ENCODE data around the gene PXN.
"Not testable (repeated sequence)": the region's sequence is repeated elsewhere in the genome, so short reads cannot be mapped to it uniquely, and the experiment has no call there.

Gene PXN

DNA sequence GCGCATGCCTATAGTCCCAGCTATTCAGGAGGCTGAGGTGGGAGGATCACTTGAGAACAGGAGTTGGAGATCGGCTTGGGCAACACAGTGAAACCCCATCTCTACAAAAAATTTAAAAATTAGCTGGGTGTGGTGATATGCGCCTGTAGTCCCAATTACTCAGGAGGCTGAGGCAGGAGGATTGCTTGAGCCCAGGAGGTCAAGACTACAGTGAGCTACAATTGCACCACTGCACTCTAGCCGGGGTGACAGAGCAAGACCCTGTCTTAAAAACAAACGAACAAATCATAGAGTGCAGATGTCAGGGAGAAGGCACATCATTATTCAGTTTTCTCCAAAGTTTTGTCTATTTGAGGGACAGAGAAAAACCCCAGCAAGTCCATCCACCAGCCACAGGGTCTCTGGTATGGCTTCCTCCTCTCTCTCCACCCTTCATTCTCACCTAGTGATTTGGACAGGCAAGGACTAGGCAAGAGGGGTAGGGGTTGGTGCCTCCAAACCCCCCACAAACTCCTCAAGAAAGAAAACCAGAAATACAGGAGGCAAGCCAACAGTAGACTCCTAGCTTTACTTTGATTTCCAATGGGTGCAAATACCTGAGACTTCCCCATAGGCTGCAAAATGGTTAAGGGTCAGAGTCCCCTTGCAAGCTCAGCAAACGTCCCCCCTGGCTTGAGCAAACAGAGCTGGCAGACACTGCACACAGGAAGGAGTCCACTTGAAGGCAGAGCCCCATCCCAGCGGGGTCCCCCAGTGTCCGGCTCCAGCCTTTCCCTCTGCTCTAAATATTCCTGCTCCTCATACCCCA, 38.1 kb downstream of the PXN start:
- no peak for DNase-seq (ENCODE audit: low read depth, low spot score)

DNA sequence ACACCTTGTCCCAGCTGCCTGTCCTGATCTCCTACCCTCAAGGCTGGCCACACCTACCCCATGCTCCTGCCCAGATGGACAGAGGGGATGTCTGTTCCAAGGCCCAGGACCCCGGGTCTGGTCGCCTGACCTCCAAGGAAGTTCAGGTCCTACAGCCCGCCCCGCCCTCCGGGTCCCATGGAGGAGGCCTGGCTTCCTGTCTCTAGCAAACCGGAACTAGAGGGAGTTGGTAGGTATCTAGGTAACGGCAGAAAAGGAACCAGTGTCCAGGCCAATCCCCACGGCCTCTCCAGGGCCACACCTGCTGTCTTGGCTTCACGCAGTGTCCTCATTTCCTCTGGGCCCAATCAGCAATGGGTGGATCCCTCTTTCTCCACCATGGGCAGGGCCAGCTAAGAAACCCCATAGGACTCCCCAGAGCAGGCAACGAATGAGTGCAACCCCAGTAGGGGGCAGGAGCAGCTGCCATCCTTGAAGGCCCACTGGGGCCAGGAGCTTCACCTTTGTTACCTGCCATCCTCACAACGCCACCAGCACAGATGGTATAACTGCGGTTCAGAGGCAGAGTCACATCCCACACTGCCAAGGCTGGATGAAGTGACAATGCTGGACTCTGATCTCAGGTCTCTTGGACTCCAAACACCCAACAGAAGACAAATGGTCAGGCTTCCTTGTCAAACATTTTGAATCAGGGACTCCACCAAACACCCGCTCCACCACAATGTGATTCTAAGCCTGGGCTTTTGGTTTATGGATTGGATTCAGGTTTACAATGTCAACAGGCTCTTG, 39.5 kb downstream of the PXN start:
- DNase-seq (ENCODE audit: low read depth, low spot score) = no peak

DNA sequence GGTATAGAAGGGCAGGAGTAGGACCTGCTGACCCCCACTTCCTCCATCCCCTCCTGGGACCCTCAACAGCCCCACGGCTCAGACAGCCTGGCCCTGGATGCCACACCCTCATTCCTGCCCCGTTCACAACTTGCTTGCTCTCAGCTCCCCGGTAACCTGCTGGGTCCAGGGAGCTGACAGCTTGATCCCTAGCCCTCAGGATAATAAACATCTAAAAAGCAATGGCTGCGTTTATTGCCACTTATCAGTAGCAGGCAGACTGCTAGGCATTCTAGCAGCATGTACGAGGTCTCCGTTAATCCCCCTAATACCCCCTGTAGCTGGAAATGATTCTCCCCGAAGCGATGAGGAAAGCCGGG, 40.4 kb downstream of the PXN start:
- DNase-seq (ENCODE audit: low read depth, low spot score) = no peak

DNA sequence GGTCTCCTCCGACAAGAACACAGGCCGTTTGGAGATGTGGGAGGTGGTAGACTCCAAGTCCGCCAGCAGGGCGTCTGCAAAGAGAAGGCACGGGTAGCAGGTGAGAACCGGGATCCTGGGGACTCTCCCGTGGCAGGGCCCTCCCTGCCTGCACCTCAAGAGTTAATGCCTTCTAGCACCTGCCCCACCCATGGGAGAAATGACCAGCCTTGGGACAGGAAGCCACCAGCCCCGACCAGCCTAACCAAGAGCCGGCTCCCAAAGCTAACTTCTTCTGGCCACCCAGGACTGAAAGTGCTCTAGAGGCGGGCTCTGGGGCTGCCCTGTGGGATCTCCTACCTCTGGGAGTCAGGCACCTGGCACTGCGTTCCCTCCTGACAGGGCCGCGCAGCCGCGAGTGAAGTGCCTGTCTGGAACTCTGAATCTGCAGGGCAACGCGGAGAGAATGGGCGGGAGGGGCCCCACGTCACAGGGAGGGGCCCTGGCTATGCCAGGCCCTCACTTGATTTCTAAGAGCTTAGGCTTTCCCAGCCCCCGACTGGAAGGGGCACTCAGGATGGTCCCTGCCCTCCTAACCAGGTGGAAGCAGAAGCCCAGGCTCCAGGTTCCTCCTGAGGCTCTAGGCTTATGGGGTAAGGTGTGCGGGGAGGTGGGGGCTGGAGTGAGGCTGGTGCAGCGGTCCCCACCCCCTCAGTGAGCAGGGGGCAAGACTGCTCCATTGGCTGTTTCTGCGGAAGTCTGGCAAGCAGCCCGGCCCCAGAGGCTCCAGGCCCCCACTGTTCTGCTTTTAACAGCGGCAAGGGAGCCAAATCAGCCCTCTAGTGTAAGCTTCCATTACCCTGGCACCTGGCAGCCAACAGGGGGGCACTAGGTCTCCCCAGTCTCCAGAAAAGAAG, 41.0 kb downstream of the PXN start:
- DNase-seq (ENCODE audit: low read depth, low spot score) = no peak

DNA sequence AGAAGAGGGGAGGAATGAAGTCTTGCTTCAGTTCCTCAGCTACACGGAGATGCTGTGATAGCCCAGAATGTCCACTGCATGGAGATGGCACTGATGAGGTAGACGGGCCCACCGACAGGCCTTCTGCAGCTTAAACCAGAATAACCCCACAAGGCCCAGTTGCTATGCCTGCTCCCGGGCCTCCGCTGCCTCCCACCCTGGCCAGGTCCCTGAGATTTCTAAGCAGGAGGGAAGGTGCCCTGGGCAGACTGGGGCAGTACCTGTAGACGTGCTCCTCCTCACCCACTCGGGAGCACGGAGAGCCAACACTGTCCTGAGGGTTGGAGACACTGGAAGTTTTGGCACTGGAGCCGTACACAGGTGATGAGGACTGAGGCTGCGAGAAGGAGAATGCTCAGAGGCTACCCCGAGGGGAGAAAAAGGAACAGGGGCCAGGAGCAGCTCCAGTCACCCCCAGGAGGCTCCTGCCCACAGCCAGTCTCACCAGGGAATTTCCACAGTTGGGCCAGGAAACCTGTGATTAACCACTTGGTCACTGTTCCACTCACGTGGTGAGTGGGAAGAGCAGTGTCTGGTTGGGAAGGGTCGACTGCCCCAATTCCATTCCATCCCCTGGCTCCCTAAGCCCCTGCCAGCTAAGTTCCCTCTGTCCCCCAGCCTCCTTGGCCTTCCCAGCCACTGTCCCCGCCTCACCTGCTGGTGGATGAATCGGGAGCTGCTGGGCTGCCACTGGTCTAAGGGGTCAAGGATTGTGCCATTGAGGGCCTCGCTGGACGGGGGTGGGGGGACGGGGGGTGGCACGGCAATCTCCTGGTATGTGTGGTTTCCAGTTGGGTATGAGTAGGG, 41.8 kb downstream of the PXN start:
- DNase-seq (ENCODE audit: low read depth, low spot score) = no peak

DNA sequence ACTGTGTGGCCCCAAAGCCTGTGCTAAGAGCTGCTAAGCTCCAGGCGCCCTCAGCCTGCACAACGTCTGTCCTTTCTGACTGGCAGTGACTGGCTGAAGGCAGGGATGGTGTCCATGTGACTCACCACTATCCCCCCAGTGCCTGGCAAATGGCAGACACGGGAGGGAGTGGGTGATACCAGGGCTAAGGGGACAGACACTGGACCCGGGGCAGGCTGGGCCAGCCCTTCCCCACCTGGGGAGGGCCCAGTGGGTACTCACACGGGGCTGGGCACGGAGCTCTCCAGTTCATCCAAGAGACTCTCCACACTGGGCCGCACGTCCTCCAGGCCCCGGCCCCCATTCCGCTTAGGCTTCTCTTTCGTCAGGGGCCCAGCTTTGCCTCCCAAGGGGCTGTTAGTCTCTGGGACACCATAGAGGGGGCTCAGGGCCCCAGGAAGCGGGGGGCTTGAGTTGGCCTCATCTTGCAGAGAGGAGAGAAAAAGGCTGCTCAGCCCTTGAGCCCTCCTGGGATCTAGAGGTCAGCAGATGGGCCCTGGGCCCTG, 43.2 kb downstream of the PXN start:
- no peak for DNase-seq (ENCODE audit: low read depth, low spot score)

DNA sequence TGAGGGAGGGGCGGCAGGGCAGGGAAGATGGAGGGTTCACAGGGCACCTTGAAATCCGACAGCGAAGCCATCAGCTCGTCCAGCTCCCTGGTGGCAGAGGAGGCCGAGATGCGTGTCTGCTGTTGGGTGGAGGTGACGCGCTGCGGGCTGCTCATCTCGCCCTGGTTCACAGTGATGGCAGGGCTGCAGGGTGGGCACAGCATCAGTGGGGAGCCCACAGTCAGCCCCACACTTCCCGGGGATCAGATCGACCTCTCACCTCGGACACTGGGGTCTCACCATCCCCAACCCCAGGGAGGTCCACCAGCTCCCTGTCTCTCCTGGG, 44.0 kb downstream of the PXN start:
- DNase-seq (ENCODE audit: low read depth, low spot score) = no peak

DNA sequence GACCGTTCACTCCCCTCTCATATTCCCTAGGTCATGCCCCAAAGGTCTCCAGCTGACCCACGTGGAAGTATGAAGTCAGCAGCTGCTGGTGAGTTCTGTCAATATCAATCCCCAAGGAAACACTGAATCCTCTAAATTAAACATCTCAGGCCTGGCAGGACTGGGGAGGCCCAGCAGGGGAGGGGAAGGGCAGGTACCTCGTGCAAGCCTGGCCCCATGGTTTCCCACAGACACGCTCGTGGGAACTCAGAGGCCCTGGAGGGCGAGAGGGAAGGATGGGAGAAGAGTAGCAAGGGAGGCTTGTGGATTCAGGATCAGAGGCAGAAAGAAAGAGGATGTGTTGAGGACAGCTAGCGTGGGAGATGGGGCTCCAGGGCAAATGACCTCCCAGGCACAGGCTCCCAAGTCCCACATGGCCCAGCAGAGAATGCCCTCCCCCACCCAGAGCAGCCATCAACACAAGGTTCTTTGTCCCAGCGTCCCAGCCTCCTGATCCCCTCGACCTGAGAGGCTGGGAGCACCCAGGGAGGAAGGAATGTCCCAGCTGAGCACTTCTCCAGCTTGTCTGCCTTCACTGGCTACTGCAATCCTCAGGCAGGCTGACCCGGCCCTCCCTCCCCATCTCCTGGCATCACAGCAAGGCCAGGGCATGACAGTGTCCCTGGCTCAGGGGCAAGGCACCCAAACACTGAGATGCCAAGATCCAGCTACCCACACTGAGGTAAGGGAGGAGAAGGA, 44.5 kb downstream of the PXN start:
- DNase-seq (ENCODE audit: low read depth, low spot score) = no peak

DNA sequence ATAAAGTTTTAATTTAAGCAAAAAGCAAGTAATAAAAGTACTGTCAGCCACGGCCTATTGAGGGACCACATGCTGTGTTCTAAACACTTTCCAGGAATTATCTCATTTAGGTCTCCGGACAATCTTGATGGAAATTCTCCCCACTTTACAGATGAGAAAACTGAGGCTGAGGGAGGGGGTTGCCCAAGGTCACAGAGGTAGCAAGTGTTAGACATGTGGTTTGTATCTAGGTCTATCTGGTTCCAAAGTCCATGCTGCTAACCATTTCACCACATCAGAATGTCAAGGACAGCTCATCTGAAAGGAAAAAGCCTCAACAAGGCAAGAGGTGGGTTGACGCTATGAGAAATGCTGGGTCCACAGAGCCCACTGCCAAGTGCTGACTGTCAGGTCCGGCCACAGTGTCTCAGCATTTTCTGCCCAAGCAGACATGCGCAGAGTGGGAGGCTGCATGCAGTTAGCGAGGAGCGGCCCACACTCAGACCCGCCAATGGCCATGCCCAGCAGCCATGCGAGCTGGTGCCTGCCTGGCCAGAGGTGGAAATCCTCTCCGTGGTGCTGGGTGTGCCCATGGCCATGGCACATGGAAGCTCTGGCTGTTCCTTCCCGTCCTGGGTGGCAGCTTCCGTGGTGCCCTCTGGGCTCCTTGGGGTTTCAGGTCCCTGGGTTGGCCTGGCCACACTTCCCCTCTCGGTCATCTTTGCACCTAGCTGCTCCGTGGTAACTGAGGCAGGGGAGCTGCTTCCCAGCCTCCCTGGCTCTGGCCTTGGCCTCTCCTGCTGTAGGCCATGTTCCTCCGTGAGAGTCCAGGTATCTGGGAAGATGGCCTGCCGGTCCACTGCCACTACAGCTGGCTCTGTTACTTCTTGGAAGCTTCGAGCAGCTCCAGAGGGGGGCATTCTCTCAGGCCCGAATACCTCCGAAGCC, 46.6 kb downstream of the PXN start:
- DNase-seq (ENCODE audit: low read depth, low spot score) = no peak

DNA sequence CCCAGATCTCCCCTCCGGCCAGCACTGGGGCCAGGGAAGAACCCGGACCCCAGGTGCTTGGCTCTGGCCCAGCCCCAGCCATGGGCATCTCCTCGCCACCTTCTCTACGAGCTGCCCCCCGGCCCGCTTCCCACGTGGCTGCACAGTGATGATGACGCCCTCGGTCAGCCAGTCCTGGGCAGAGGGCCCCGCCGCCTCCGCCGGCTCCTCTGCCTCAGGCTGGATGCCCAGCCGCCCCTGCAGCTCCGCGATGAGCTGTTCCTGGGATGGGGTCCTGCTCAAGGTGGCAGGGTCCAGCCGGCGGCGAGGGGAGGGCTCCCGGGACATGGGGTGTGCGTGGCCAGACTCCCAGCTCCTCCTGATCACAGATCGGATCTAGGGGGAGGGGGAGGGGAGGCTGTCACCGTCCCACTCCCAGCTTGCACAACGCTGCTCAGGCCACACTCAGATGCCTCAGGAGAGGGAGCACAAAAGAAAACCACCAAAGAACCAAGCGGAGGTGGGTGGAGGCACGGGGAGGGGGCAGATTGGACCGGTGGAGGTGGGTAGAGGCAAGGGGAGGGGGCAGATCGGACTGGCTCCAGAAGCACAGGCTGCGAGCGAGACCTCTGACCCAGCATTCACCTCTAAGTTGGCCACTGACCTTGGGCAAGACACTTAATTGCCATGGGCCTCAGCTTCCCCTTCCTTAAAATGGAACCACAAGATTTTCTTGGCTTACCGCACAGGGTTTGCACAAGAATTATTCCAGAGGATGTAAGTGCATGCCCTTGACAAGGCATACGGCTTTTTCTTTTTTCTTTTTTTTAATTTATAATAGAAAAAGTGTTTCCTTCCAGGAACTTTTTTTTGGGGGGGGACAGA, 48.6 kb downstream of the PXN start:
- DNase-seq (ENCODE audit: low read depth, low spot score) = no peak

DNA sequence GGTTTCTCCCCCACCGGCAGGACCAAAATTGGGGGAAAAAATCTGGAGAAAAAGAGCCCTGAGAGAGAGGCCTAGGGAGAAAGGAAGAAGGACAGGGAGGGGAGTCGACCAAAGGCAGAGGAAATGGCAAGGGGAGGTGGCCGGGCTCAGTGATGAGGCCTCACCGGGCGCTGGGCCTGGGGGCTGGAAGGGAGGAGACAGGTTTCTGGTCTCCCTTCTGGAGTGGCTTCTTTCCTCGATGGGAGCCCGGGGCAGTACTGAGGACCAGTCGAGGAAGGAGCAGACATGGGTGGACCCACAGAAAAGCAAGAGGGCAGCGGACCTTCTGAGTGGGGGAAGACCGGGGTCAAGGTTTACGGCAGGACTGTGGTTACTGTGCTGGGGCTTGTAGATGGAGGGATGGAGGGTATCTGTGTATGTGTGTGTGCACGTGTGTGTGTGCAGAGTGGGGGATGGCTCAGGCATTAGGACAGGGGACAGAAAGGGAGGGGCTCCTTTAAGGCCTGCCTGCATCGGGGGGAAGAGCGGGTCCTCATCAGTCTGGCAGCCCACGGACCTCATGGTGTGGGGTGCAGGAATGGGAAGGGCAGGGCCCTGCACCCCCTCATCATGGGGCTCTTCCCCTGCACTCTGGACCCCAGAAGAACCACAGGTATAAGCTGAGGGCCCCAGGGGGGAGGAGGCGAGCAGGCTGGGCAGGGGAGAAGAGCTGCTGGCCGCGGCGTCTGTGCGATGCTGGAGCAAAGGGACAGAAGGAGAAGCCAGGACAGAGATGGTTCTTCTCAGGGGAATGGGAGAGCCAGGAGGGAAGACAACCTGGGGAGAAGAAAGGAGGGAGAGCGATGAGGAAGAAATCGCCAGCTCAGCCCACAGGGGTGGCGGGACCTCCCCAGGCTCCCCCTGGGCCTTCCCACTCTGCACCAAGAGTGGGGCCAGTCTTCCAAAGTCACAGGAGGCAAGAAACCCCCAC, 49.5 kb downstream of the PXN start:
- DNase-seq (ENCODE audit: low read depth, low spot score) = no peak

DNA sequence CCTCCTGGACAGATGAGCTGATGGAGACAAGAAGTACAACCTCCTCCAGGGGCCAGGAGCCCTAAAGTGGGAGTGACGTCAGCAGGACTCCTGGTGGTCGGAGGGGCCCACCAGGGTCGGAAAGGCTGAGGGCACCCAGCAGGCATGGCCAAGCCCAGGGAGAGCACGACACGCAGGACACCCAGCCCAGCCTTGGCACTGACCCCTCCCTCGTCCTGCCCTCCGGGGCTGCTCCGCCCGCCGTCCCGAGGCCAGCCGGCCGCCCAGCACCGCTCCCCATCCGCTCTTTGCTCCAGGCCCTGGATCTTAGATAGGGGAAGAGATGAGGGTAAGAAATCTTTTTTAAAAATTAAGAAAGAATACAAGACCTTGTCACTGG, 50.2 kb downstream of the PXN start:
- no peak for DNase-seq (ENCODE audit: low read depth, low spot score)

DNA sequence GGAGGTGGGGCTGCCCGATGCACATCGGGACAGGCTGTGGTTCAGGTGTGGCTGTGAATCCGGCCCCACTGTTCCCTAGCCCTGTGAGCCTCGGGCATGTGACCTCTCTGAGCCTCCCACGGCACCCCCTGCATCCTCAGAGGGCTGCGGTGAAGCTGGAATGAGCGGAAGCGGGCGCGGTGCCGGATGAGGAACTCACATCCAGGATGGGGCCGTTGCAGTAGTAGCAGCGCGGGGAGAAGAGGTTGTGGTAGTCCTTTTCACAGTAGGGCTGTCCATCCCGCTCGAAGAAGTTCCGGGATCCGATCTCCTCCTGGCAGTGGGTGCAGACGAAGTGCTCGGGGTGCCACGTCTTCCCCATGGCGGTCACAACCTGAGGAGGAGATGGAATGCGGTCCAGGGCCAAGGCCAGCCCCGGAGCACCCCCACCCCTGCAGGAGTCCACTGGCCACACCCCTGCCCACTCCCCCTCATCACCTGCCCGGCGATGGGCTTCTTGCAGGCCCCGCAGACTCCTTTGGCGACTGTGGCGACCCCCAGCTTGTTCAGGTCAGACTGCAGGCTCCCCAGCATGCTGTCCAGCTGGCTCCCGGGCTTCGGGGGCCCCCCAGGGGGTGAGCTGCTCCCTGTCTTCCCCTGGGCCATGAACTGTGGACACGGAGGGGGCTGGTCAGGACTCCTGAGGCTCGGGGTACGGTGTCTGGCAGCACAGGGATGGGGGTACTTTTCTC, 50.7 kb downstream of the PXN start:
- DNase-seq (ENCODE audit: low read depth, low spot score) = no peak

DNA sequence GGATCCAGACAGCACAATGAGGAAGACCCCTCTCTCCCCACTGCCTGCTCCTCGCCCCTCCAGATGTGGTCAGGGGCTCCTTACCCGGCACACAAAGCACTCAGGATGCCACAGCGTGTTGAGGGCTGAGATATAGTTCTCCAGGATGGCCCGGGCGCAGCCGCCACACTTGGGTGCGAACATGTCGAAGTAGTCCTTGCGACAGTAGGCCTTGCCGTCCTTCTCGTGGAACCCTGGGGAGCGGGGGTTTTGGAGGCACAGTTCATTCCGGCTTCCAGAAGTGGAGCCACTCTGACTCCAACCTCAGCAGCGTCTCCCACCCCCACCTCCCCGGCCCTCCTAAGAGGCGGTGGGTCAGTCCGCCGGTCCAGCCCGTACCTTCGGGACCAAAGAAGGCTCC, 51.8 kb downstream of the PXN start:
- no peak for DNase-seq (ENCODE audit: low read depth, low spot score)

DNA sequence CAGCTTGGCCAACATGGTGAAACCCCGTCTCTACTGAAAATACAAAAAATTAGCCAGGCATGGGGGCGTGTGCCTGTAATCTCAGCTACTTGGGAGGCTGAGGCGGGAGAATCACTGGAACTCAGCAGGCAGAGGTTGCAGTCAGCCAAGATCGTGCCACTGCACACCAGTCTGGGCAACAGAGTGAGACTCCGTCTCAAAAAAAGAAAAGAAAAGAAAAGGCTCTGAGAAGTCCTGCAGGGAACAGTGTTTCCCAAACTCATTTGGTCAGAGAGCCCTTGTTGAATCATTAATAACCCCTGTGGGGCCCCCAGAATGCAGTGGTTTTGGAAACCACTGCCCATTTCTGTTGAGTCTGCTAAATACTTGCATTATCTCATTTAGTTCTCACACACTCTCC, 52.3 kb downstream of the PXN start:
- DNase-seq (ENCODE audit: low read depth, low spot score) = not testable (repeated sequence)

DNA sequence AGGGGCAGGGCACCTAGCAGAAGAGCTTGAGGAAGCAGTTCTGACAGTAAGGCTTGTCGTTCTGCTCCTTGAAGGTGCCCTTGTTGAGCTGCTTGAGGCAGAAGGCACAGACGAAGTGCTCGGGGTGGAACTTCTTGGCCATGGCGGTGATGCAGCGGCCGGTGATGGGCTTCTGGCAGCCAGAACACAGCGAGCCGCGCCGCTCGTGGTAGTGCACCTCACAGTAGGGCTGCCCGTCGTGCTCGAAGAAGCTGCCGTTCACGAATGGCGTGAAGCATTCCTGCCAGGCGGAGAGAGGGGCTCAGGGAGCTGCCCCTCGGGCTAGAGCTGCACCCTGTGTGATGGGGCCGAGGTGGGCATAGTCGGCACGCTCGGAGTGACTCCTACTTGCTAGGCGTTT, 53.2 kb downstream of the PXN start:
- no peak for DNase-seq (ENCODE audit: low read depth, low spot score)

DNA sequence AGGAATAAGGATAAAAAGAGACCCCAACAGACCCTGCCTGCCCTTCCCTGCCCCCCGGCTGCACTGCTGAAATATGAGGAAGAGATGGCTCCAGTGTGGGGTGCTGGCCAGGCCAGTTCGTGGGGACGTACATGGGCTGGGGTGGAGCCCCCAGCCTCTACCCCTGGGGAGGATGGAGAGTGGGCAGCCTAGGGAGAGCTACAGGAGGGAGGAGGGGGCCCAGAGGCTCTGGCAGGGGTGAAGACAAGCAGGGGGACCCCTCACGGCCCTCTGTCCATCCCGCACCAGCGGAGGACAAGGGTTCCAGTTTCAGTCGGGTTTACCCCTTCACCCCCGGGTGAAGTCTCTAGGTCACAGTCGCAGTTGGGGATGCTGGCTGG, 53.6 kb downstream of the PXN start:
- DNase-seq (ENCODE audit: low read depth, low spot score) = no peak
